ENCODE results near the gene CLDN12. TPM values are rescaled to one million over a fixed set of nuclear protein-coding genes. Genes with fewer than 3 reads are reported as not detected.

Gene CLDN12
- total and polyA plus RNA-seq, 2 donors (not counting 1 experiment from before 2014, with no cell fraction given), result 1.2 to 14.1 TPM

- 100% methylated on average over 2 of the region's 3 CpGs for WGBS (ENCODE audit: insufficient coverage)
- CTCF ChIA-PET, result interaction anchor here (1.6 to 11.8 kb wide), 3 partner anchors 20 to 256 kb away, joined by 5 to 76 read pairs (median 20); partner anchors contain the start of gene STEAP1
- POLR2A ChIA-PET, result no interaction called here
Observed at GRCh38 chr7:90409667-90410066, 6.4 kb downstream of the CLDN12 start.

GRCh38 chr7:90411510-90411909 lies 8.2 kb downstream of the CLDN12 start:
- WGBS (ENCODE audit: insufficient coverage), result no CpG with 5 or more reads among the region's 2 CpGs
- ATAC-seq (ENCODE audit: low read depth) (no peak), DNase-seq (no peak)
- no peak overlapping the region for H3K27ac ChIP-seq (ENCODE audit: low read length in 2 of 2)
- no peaks in the 10 kb centered on the region for H3K36me3 ChIP-seq (replicated peaks in 1 of 2; ENCODE audit: control extremely low read depth in 1 of 2, control insufficient read depth in 1 of 2, extremely low read depth in 1 of 2, insufficient read depth in 2 of 2, low read length in 1 of 2)
- H4K20me1 ChIP-seq (ENCODE audit: control insufficient read depth, insufficient read depth, low read length, poor library complexity, severe bottlenecking), result no peaks in the 10 kb centered on the region
- H3K4me2 ChIP-seq (replicated peaks; ENCODE audit: low read depth, low read length, poor library complexity, severe bottlenecking), result no peak overlapping the region
- H3K4me1 ChIP-seq (ENCODE audit: control insufficient read depth in 2 of 2, insufficient read depth in 2 of 2, low read length in 2 of 2), result no peaks in the 10 kb centered on the region
- no peak overlapping the region for H2AFZ ChIP-seq (ENCODE audit: insufficient read depth, low read depth, low read length, poor library complexity, severe bottlenecking)
- POLR2A ChIA-PET, result no interaction called here
- CTCF ChIA-PET, result interaction anchor here (1.2 to 11.8 kb wide), 8 partner anchors 9 to 259 kb away, joined by 3 to 76 read pairs (median 6); partner anchors contain the start of gene STEAP1
- H3K79me2 ChIP-seq (ENCODE audit: control insufficient read depth, insufficient read depth, low read length), result no peaks in the 10 kb centered on the region
- no peak overlapping the region for H3K9ac ChIP-seq (ENCODE audit: low read length)
- no peaks in the 10 kb centered on the region for H3K27me3 ChIP-seq (replicated peaks in 1 of 4; ENCODE audit: control extremely low read depth in 1 of 4, control insufficient read depth in 3 of 4, insufficient read depth in 4 of 4, low read length in 3 of 4)
- H3K4me1 Mint-ChIP-seq, result no peaks in the 10 kb centered on the region
- no peak overlapping the region for H3K27ac Mint-ChIP-seq
- intact Hi-C loops (cut with micrococcal nuclease), result loop anchor here (5.0 kb wide), 1 partner anchor 259 kb away; the partner anchor contains the start of gene STEAP1
- TF ChIP-seq EZH2 (IDR thresholded peaks at IDR 0.05; ENCODE audit: borderline replicate concordance, insufficient read depth, low read depth, low read length, poor library complexity, severe bottlenecking), result no peak
- TF ChIP-seq CTCF (IDR thresholded peaks at IDR 0.05), result no peak
- H3K4me3 Mint-ChIP-seq, result no peak overlapping the region
- no peak overlapping the region for H3K4me3 ChIP-seq (ENCODE audit: control extremely low read depth in 1 of 5, extremely low read depth in 1 of 5, insufficient read depth in 1 of 5, low read depth in 2 of 5, low read length in 4 of 5)
- no peaks in the 10 kb centered on the region for H3K9me3 ChIP-seq (ENCODE audit: control extremely low read depth in 1 of 3, control insufficient read depth in 2 of 3, insufficient read depth in 1 of 3, low read length in 2 of 3)
- H3K27me3 Mint-ChIP-seq, result no peaks in the 10 kb centered on the region
- H3K9me3 Mint-ChIP-seq (ENCODE audit: insufficient read depth), result no peaks in the 10 kb centered on the region

More at GRCh38 chr7:90409667-90410066, 6.4 kb downstream of the CLDN12 start:
- no peaks in the 10 kb centered on the region for H3K9me3 Mint-ChIP-seq (ENCODE audit: insufficient read depth)
- Histone ChIP-seq H4K20me1 (ENCODE audit: control insufficient read depth, insufficient read depth, low read length, poor library complexity, severe bottlenecking) (no peaks in the 10 kb centered on the region), H3K27ac (ENCODE audit: low read length in 2 of 2) (no peak overlapping the region), H2AFZ (ENCODE audit: insufficient read depth, low read depth, low read length, poor library complexity, severe bottlenecking) (no peak overlapping the region), H3K9me3 (ENCODE audit: control extremely low read depth in 1 of 3, control insufficient read depth in 2 of 3, insufficient read depth in 1 of 3, low read length in 2 of 3) (no peaks in the 10 kb centered on the region), H3K79me2 (ENCODE audit: control insufficient read depth, insufficient read depth, low read length) (no peaks in the 10 kb centered on the region), H3K4me3 (ENCODE audit: control extremely low read depth in 1 of 5, extremely low read depth in 1 of 5, insufficient read depth in 1 of 5, low read depth in 2 of 5, low read length in 4 of 5) (no peak overlapping the region), H3K4me1 (ENCODE audit: control insufficient read depth in 2 of 2, insufficient read depth in 2 of 2, low read length in 2 of 2) (no peaks in the 10 kb centered on the region), H3K4me2 (replicated peaks; ENCODE audit: low read depth, low read length, poor library complexity, severe bottlenecking) (no peak overlapping the region), H3K9ac (ENCODE audit: low read length) (no peak overlapping the region), H3K36me3 (replicated peaks in 1 of 2; ENCODE audit: control extremely low read depth in 1 of 2, control insufficient read depth in 1 of 2, extremely low read depth in 1 of 2, insufficient read depth in 2 of 2, low read length in 1 of 2) (no peaks in the 10 kb centered on the region), H3K27me3 (replicated peaks in 1 of 4; ENCODE audit: control extremely low read depth in 1 of 4, control insufficient read depth in 3 of 4, insufficient read depth in 4 of 4, low read length in 3 of 4) (no peaks in the 10 kb centered on the region)
- intact Hi-C loops (cut with micrococcal nuclease), result loop anchor here (5.0 to 10.0 kb wide), 2 partner anchors 257 to 295 kb away; partner anchors contain the start of gene STEAP1
- no peak overlapping the region for H3K27ac Mint-ChIP-seq
- no peak for DNase-seq
- H3K4me1 Mint-ChIP-seq, result peaks cover 4% of the 10 kb centered on the region
- no peaks in the 10 kb centered on the region for H3K27me3 Mint-ChIP-seq
- no peak overlapping the region for H3K4me3 Mint-ChIP-seq
- no peak for TF ChIP-seq EZH2 (IDR thresholded peaks at IDR 0.05; ENCODE audit: borderline replicate concordance, insufficient read depth, low read depth, low read length, poor library complexity, severe bottlenecking)
- no peak for TF ChIP-seq CTCF (IDR thresholded peaks at IDR 0.05)
- no peak for ATAC-seq (ENCODE audit: low read depth)
